Mucosa of descending colon (tissue), 3 donors: ENCODE data around the gene FAM222B. TPM values are rescaled to one million over a fixed set of nuclear protein-coding genes. Genes with fewer than 3 reads are reported as not detected.

Source experiments
- ATAC-seq: fragments of 200-7000 bp; cut with Tn5 transposase; one replicate; pipeline ENCODE4 v1.9.1; 2020; ENCODE audit warnings: mild to moderate bottlenecking, moderate library complexity
- DNase-seq, 3 donors: peaks; one replicate each; pipeline ENCODE4 v3.0.0-alpha.2; 2020
- H3K36me3 ChIP-seq: fragments of 200-600 bp; one replicate; pipeline ENCODE4 v1.8.0; 2021; ENCODE audit warnings: low read depth, mild to moderate bottlenecking
- H3K4me1 ChIP-seq: fragments of 200-600 bp; one replicate; pipeline ENCODE4 v1.8.0; 2021; ENCODE audit warnings: low read depth, mild to moderate bottlenecking
- H3K4me3 ChIP-seq: fragments of 200-600 bp; one replicate; pipeline ENCODE4 v1.8.0; 2021; ENCODE audit warnings: mild to moderate bottlenecking
- H3K9me3 ChIP-seq: fragments of 200-600 bp; one replicate; pipeline ENCODE4 v1.8.0; 2021; ENCODE audit warnings: mild to moderate bottlenecking
- CTCF ChIP-seq: fragments of 200-600 bp; IDR thresholded peaks from one replicate; pipeline ENCODE4 v1.8.0; 2022; ENCODE audit warnings: antibody characterized with exemption, mild to moderate bottlenecking
- intact Hi-C, 2 donors: fragments of 100-400 bp; cut with DNase I in 1 of 2; cut with micrococcal nuclease in 1 of 2; formaldehyde crosslinking; loops; one replicate each; pipeline versions ENCODE4 v1.11.0 to v1.11.1; 2022; cut with DNase I, micrococcal nuclease
- long read RNA-seq, 2 donors: library from polyadenylated mRNA; unstranded; transcript quantifications; one replicate each; pipeline ENCODE4 v2.0.0, GENCODE V29; 2019 to 2021
- total RNA-seq, 3 donors: library from RNA; stranded (reverse); fragmentation: NEBNext Ultra II Directional in 2 of 3; extraction: Animal tissue kit (Norgen Biotek cat#: 25700) in 2 of 3; gene quantifications; one replicate each; pipeline versions ENCODE4 v1.2.1 to v1.2.4, GENCODE V29; 2021 to 2023
- donor health status: DM: no; HTN: no; CAD: no; lungs with moderate emphysema.
- donor health status: DM: no; HTN: no; CAD: no.
- donor health status: DM: no; HTN: yes; CAD: no.

FAM222B gene
- total RNA-seq: 10 to 100 TPM; 25.3 to 40.0 (median 30.0) TPM
- long read RNA-seq, donor 1, partial matches to known transcripts: 0 of 18 reads
- long read RNA-seq, donor 1, other reads (novel, unspliced or antisense): 16 of 18 reads
- long read RNA-seq, donor 2, partial matches to known transcripts: 0 of 5 reads
- long read RNA-seq, donor 2, other reads (novel, unspliced or antisense): 2 of 5 reads

- no peaks in the 10 kb centered on the region for H3K36me3 ChIP-seq
- intact Hi-C loops: no loop called here
- no peak for TF ChIP-seq CTCF
- DNase-seq (peak; percentile 77 to 90 (median 88)), ATAC-seq (peak; percentile 97)
- H3K9me3 ChIP-seq: no peaks in the 10 kb centered on the region
- peaks cover 17% of the 10 kb centered on the region for H3K4me1 ChIP-seq
- peak within 1 kb of the TSS; percentile 49 for H3K4me3 ChIP-seq
These were observed at the start of gene FAM222B for GRCh38 chr17:28842282-28843012. Gene FAM222B, minus strand, starts transcription at chr17:28842790. Its CDS starts 76,123 bp downstream, at chr17:28766667.

- no peak for ATAC-seq
- H3K4me3 ChIP-seq: no peak overlapping the region
- intact Hi-C loops: no loop called here
- no peak for TF ChIP-seq CTCF
- no peaks in the 10 kb centered on the region for H3K36me3 ChIP-seq
- peak in 1 of 3 donors; percentile 36 for DNase-seq
- peaks cover 25% of the 10 kb centered on the region for H3K4me1 ChIP-seq
- H3K9me3 ChIP-seq: no peaks in the 10 kb centered on the region
These were observed 49.4 kb upstream of the FAM222B start for GRCh38 chr17:28892024-28892423.

- no peak for DNase-seq
- H3K4me3 ChIP-seq: no peak overlapping the region
- no peaks in the 10 kb centered on the region for H3K36me3 ChIP-seq
- TF ChIP-seq CTCF: no peak
- no peak for ATAC-seq
- H3K4me1 ChIP-seq: peaks cover 19% of the 10 kb centered on the region
- H3K9me3 ChIP-seq: no peaks in the 10 kb centered on the region
- intact Hi-C loops: no loop called here
These were observed 48.6 kb upstream of the FAM222B start for GRCh38 chr17:28891201-28891600.

GRCh38 chr17:28889996-28890395, 47.4 kb upstream of the FAM222B start:
- intact Hi-C loops: no loop called here
- peak in 1 of 3 donors; percentile 5 for DNase-seq
- no peak for ATAC-seq

GRCh38 chr17:28888832-28889231, 46.2 kb upstream of the FAM222B start:
- H3K4me3 ChIP-seq: no peak overlapping the region
- no peaks in the 10 kb centered on the region for H3K36me3 ChIP-seq
- ATAC-seq: no peak
- TF ChIP-seq CTCF: no peak
- H3K4me1 ChIP-seq: peaks cover 13% of the 10 kb centered on the region
- DNase-seq: peak in 1 of 3 donors; percentile 38
- H3K9me3 ChIP-seq: no peaks in the 10 kb centered on the region
- intact Hi-C loops: no loop called here

More at GRCh38 chr17:28889996-28890395, 47.4 kb upstream of the FAM222B start:
- H3K36me3 ChIP-seq: no peaks in the 10 kb centered on the region
- TF ChIP-seq CTCF: no peak
- H3K9me3 ChIP-seq: no peaks in the 10 kb centered on the region
- no peak overlapping the region for H3K4me3 ChIP-seq
- H3K4me1 ChIP-seq: peaks cover 17% of the 10 kb centered on the region
